ENCODE results near the gene CETP. TPM values are rescaled to one million over a fixed set of nuclear protein-coding genes. Genes with fewer than 3 reads are reported as not detected.

The CETP gene
- polyA plus RNA-seq, 4 donors = 0.34 to 1.6 (median 1.6) TPM; not detected in 1

GRCh38 chr16:56919099-56919800, 42.5 kb upstream of the CETP start:
- Histone ChIP-seq H3K4me3 (ENCODE audit: low read depth in 1 of 3, low read length in 3 of 3) (no peak overlapping the region), H3K4me1 (ENCODE audit: control insufficient read depth in 3 of 3, insufficient read depth in 2 of 3, low read depth in 1 of 3, low read length in 2 of 3) (peaks cover 0 to 13% (median 0%) of the 10 kb centered on the region in 3 donors), H3K27me3 (ENCODE audit: control insufficient read depth in 3 of 3, insufficient read depth in 3 of 3, low read length in 3 of 3) (no peaks in the 10 kb centered on the region), H3K9me3 (ENCODE audit: control insufficient read depth in 2 of 2, insufficient read depth in 1 of 2, low read depth in 1 of 2, low read length in 1 of 2) (no peaks in the 10 kb centered on the region), H3K36me3 (ENCODE audit: control insufficient read depth in 3 of 3, insufficient read depth in 2 of 3, low read depth in 1 of 3, low read length in 3 of 3) (no peaks in the 10 kb centered on the region), H3K27ac (ENCODE audit: low read depth in 1 of 3, low read length in 2 of 3) (no peak overlapping the region)
- whole genome bisulfite sequencing, 3 donors = 67 to 78% (median 72%) methylated on average over 11 of the region's 11 CpGs
- peak in 1 of 2 donors; percentile 68 for DNase-seq
- no peak for FAIRE-seq

- H3K4me3 ChIP-seq (ENCODE audit: low read depth in 1 of 3, low read length in 3 of 3) = no peak overlapping the region
- FAIRE-seq (no peak), DNase-seq (peak; percentile 35 to 50)
- no peaks in the 10 kb centered on the region for H3K27me3 ChIP-seq (ENCODE audit: control insufficient read depth in 3 of 3, insufficient read depth in 3 of 3, low read length in 3 of 3)
- 53 to 71% (median 55%) methylated on average over 4 of the region's 4 CpGs for WGBS, 3 donors
- no peaks in the 10 kb centered on the region for H3K36me3 ChIP-seq (ENCODE audit: control insufficient read depth in 3 of 3, insufficient read depth in 2 of 3, low read depth in 1 of 3, low read length in 3 of 3)
- no peak overlapping the region for H3K27ac ChIP-seq (ENCODE audit: low read depth in 1 of 3, low read length in 2 of 3)
- no peaks in the 10 kb centered on the region for H3K9me3 ChIP-seq (ENCODE audit: control insufficient read depth in 2 of 2, insufficient read depth in 1 of 2, low read depth in 1 of 2, low read length in 1 of 2)
- H3K4me1 ChIP-seq (ENCODE audit: control insufficient read depth in 3 of 3, insufficient read depth in 2 of 3, low read depth in 1 of 3, low read length in 2 of 3) = peaks cover 0 to 11% (median 0%) of the 10 kb centered on the region in 3 donors
Measured at GRCh38 chr16:56921571-56921970, 40.2 kb upstream of the CETP start.

- Histone ChIP-seq H3K4me1 (ENCODE audit: control insufficient read depth in 3 of 3, insufficient read depth in 2 of 3, low read depth in 1 of 3, low read length in 2 of 3) (peaks cover 0 to 9% (median 0%) of the 10 kb centered on the region in 3 donors), H3K27ac (ENCODE audit: low read depth in 1 of 3, low read length in 2 of 3) (no peak overlapping the region), H3K9me3 (ENCODE audit: control insufficient read depth in 2 of 2, insufficient read depth in 1 of 2, low read depth in 1 of 2, low read length in 1 of 2) (no peaks in the 10 kb centered on the region), H3K4me3 (ENCODE audit: low read depth in 1 of 3, low read length in 3 of 3) (no peak overlapping the region), H3K27me3 (ENCODE audit: control insufficient read depth in 3 of 3, insufficient read depth in 3 of 3, low read length in 3 of 3) (no peaks in the 10 kb centered on the region), H3K36me3 (ENCODE audit: control insufficient read depth in 3 of 3, insufficient read depth in 2 of 3, low read depth in 1 of 3, low read length in 3 of 3) (no peaks in the 10 kb centered on the region)
- FAIRE-seq (no peak), DNase-seq (no peak)
- 92 to 94% (median 94%) methylated on average over 9 of the region's 9 CpGs for WGBS, 3 donors
Measured at GRCh38 chr16:56923481-56924091, 38.2 kb upstream of the CETP start.

GRCh38 chr16:56927471-56927870, 34.3 kb upstream of the CETP start:
- no peaks in the 10 kb centered on the region for H3K27me3 ChIP-seq (ENCODE audit: control insufficient read depth in 3 of 3, insufficient read depth in 3 of 3, low read length in 3 of 3)
- H3K4me1 ChIP-seq (ENCODE audit: control insufficient read depth in 3 of 3, insufficient read depth in 2 of 3, low read depth in 1 of 3, low read length in 2 of 3) = peaks cover 0 to 15% (median 0%) of the 10 kb centered on the region in 3 donors
- H3K4me3 ChIP-seq (ENCODE audit: low read depth in 1 of 3, low read length in 3 of 3) = no peak overlapping the region
- 71 to 82% (median 76%) methylated on average over 2 of the region's 2 CpGs for WGBS, 3 donors
- FAIRE-seq (no peak), DNase-seq (no peak)
- H3K9me3 ChIP-seq (ENCODE audit: control insufficient read depth in 2 of 2, insufficient read depth in 1 of 2, low read depth in 1 of 2, low read length in 1 of 2) = no peaks in the 10 kb centered on the region
- no peak overlapping the region for H3K27ac ChIP-seq (ENCODE audit: low read depth in 1 of 3, low read length in 2 of 3)
- H3K36me3 ChIP-seq (ENCODE audit: control insufficient read depth in 3 of 3, insufficient read depth in 2 of 3, low read depth in 1 of 3, low read length in 3 of 3) = no peaks in the 10 kb centered on the region

GRCh38 chr16:56929639-56930038, 32.1 kb upstream of the CETP start:
- no peak for DNase-seq
- Histone ChIP-seq H3K36me3 (ENCODE audit: control insufficient read depth in 3 of 3, insufficient read depth in 2 of 3, low read depth in 1 of 3, low read length in 3 of 3) (no peaks in the 10 kb centered on the region), H3K27ac (ENCODE audit: low read depth in 1 of 3, low read length in 2 of 3) (no peak overlapping the region), H3K9me3 (ENCODE audit: control insufficient read depth in 2 of 2, insufficient read depth in 1 of 2, low read depth in 1 of 2, low read length in 1 of 2) (no peaks in the 10 kb centered on the region), H3K27me3 (ENCODE audit: control insufficient read depth in 3 of 3, insufficient read depth in 3 of 3, low read length in 3 of 3) (no peaks in the 10 kb centered on the region), H3K4me3 (ENCODE audit: low read depth in 1 of 3, low read length in 3 of 3) (no peak overlapping the region), H3K4me1 (ENCODE audit: control insufficient read depth in 3 of 3, insufficient read depth in 2 of 3, low read depth in 1 of 3, low read length in 2 of 3) (peaks cover 0 to 18% (median 0%) of the 10 kb centered on the region in 3 donors)
- 95 to 100% (median 99%) methylated on average over 4 of the region's 4 CpGs for WGBS, 3 donors
- no peak for FAIRE-seq

GRCh38 chr16:56930486-56931270, 31.1 kb upstream of the CETP start:
- Histone ChIP-seq H3K4me3 (ENCODE audit: low read depth in 1 of 3, low read length in 3 of 3) (peak overlapping the region in 1 of 3 donors; percentile 6), H3K36me3 (ENCODE audit: control insufficient read depth in 3 of 3, insufficient read depth in 2 of 3, low read depth in 1 of 3, low read length in 3 of 3) (peaks cover 0 to 4% (median under 1%) of the 10 kb centered on the region in 3 donors), H3K9me3 (ENCODE audit: control insufficient read depth in 2 of 2, insufficient read depth in 1 of 2, low read depth in 1 of 2, low read length in 1 of 2) (no peaks in the 10 kb centered on the region), H3K27ac (ENCODE audit: low read depth in 1 of 3, low read length in 2 of 3) (peak overlapping the region; percentile 96 to 98 (median 98)), H3K4me1 (ENCODE audit: control insufficient read depth in 3 of 3, insufficient read depth in 2 of 3, low read depth in 1 of 3, low read length in 2 of 3) (peaks cover 0 to 18% (median 0%) of the 10 kb centered on the region in 3 donors), H3K27me3 (ENCODE audit: control insufficient read depth in 3 of 3, insufficient read depth in 3 of 3, low read length in 3 of 3) (no peaks in the 10 kb centered on the region)
- 21 to 61% (median 27%) methylated on average over 15 of the region's 15 CpGs for WGBS, 3 donors
- FAIRE-seq (no peak), DNase-seq (peak in 1 of 2 donors; percentile 52)

GRCh38 chr16:56931271-56931891, 30.4 kb upstream of the CETP start:
- Histone ChIP-seq H3K4me3 (ENCODE audit: low read depth in 1 of 3, low read length in 3 of 3) (peak overlapping the region in 2 of 3 donors; percentile 93 to 96), H3K4me1 (ENCODE audit: control insufficient read depth in 3 of 3, insufficient read depth in 2 of 3, low read depth in 1 of 3, low read length in 2 of 3) (peaks cover 0 to 18% (median 0%) of the 10 kb centered on the region in 3 donors), H3K27ac (ENCODE audit: low read depth in 1 of 3, low read length in 2 of 3) (peak overlapping the region; percentile 96 to 98 (median 98)), H3K27me3 (ENCODE audit: control insufficient read depth in 3 of 3, insufficient read depth in 3 of 3, low read length in 3 of 3) (no peaks in the 10 kb centered on the region), H3K36me3 (ENCODE audit: control insufficient read depth in 3 of 3, insufficient read depth in 2 of 3, low read depth in 1 of 3, low read length in 3 of 3) (peaks cover under 1 to 4% (median 3%) of the 10 kb centered on the region in 3 donors), H3K9me3 (ENCODE audit: control insufficient read depth in 2 of 2, insufficient read depth in 1 of 2, low read depth in 1 of 2, low read length in 1 of 2) (no peaks in the 10 kb centered on the region)
- FAIRE-seq (no peak), DNase-seq (peak; percentile 54 to 84)
- WGBS, 3 donors = 6 to 14% (median 12%) methylated on average over 18 to 25 of the region's 25 CpGs

Data from small intestine (tissue), 7 donors.